Ishikawa (cell line): ENCODE measurements around the gene PKDREJ.

Experiments used
- CEBPB ChIP-seq: IDR thresholded peaks from 2 replicates; pipeline ENCODE4 v1.6.1; 2012
- EGR1 ChIP-seq: IDR thresholded peaks from 2 replicates; pipeline ENCODE4 v1.6.1; 2012
- TF ChIP-seq, protein P1 (sequence below): IDR thresholded peaks from 2 replicates; pipeline ENCODE4 v1.6.1; 2012
- TF ChIP-seq, protein P2 (sequence below): IDR thresholded peaks from 2 replicates; pipeline ENCODE4 v1.6.1; 2012
- TF ChIP-seq, protein P3 (sequence below): IDR thresholded peaks from 2 replicates; pipeline ENCODE4 v1.6.1; 2012; ENCODE audit warnings: low read depth, mild to moderate bottlenecking

DNA sequence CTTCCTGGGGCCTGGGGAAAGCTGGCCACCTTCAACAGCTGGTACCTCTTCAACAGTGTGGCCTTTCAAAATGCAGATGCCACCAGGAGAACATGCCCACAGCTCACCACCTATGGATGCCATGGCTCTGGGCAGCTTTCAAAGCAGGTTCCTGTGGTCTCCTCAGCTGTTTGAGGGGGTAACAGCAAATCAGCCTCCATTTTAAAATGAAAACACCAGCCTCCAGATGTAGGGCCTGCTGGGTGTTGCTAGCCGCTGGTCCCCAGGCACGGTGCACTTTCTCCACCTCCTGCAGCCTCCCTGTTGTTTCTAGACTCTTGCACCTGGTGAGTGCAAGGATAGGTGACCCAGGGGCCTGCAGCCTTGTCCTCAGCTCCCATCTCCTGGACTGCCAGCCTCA lies 23.1 kb downstream of the PKDREJ start:
- TF ChIP-seq, protein P1, sequence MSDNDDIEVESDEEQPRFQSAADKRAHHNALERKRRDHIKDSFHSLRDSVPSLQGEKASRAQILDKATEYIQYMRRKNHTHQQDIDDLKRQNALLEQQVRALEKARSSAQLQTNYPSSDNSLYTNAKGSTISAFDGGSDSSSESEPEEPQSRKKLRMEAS = no peak
- TF ChIP-seq CEBPB (no peak), EGR1 (no peak)
- TF ChIP-seq, protein P2, sequence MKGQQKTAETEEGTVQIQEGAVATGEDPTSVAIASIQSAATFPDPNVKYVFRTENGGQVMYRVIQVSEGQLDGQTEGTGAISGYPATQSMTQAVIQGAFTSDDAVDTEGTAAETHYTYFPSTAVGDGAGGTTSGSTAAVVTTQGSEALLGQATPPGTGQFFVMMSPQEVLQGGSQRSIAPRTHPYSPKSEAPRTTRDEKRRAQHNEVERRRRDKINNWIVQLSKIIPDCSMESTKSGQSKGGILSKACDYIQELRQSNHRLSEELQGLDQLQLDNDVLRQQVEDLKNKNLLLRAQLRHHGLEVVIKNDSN = no peak
- TF ChIP-seq, protein P3, sequence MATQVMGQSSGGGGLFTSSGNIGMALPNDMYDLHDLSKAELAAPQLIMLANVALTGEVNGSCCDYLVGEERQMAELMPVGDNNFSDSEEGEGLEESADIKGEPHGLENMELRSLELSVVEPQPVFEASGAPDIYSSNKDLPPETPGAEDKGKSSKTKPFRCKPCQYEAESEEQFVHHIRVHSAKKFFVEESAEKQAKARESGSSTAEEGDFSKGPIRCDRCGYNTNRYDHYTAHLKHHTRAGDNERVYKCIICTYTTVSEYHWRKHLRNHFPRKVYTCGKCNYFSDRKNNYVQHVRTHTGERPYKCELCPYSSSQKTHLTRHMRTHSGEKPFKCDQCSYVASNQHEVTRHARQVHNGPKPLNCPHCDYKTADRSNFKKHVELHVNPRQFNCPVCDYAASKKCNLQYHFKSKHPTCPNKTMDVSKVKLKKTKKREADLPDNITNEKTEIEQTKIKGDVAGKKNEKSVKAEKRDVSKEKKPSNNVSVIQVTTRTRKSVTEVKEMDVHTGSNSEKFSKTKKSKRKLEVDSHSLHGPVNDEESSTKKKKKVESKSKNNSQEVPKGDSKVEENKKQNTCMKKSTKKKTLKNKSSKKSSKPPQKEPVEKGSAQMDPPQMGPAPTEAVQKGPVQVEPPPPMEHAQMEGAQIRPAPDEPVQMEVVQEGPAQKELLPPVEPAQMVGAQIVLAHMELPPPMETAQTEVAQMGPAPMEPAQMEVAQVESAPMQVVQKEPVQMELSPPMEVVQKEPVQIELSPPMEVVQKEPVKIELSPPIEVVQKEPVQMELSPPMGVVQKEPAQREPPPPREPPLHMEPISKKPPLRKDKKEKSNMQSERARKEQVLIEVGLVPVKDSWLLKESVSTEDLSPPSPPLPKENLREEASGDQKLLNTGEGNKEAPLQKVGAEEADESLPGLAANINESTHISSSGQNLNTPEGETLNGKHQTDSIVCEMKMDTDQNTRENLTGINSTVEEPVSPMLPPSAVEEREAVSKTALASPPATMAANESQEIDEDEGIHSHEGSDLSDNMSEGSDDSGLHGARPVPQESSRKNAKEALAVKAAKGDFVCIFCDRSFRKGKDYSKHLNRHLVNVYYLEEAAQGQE = no peak
